ENCODE data around the gene MCF2L.
"Not testable (repeated sequence)": the region's sequence is repeated elsewhere in the genome, so short reads cannot be mapped to it uniquely, and the experiment has no call there.

The MCF2L gene

DNA sequence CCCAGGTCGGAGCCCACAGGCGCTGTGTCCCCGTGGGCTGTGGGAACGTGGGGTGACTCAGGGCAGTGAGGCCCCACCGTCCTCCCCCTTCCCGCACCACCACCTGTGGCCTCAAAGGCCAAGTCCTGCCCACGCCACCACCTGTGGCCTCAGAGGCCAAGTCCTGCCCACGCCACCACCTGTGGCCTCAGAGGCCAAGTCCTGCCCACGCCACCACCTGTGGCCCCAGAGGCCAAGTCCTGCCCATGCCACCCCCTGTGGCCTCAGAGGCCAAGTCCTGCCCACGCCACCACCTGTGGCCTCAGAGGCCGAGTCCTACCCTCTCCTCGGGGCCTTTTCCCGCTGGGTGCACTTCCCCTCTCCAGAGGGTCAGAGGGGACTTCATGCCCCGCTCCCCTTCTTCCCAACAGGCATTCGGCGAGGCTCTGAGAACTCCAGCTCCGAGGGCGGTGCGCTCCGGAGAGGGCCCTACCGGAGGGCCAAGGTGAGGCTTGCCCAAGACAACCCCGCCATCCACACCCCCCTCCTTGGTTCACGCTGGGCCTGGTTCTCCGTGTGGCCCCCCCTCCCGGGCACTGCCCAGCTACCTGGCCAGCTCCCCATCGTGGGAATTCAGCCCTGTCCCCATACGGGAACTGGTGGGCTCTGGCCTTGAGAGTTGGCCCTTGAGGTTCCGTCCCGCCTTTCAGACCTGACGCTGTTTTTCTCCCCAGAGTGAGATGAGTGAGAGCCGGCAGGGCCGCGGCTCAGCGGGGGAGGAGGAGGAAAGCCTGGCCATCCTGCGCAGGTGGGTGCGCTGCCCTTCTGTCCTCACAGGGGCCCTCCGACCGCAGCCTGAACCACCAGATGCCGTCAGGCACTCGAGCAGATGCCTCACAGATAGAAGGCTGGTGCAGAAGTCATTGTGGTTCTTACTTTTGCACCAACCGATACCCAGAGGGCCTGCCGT, 109.2 kb downstream of the MCF2L start:
- Mint-ChIP-seq H3K4me3 (no peak overlapping the region), H3K27ac (no peak overlapping the region), H3K4me1 (ENCODE audit: low read depth) (no peaks in the 10 kb centered on the region), H3K9me3 (ENCODE audit: low read depth) (no peaks in the 10 kb centered on the region), H3K27me3 (no peaks in the 10 kb centered on the region), H3K36me3 (peaks cover under 1% of the 10 kb centered on the region)

DNA sequence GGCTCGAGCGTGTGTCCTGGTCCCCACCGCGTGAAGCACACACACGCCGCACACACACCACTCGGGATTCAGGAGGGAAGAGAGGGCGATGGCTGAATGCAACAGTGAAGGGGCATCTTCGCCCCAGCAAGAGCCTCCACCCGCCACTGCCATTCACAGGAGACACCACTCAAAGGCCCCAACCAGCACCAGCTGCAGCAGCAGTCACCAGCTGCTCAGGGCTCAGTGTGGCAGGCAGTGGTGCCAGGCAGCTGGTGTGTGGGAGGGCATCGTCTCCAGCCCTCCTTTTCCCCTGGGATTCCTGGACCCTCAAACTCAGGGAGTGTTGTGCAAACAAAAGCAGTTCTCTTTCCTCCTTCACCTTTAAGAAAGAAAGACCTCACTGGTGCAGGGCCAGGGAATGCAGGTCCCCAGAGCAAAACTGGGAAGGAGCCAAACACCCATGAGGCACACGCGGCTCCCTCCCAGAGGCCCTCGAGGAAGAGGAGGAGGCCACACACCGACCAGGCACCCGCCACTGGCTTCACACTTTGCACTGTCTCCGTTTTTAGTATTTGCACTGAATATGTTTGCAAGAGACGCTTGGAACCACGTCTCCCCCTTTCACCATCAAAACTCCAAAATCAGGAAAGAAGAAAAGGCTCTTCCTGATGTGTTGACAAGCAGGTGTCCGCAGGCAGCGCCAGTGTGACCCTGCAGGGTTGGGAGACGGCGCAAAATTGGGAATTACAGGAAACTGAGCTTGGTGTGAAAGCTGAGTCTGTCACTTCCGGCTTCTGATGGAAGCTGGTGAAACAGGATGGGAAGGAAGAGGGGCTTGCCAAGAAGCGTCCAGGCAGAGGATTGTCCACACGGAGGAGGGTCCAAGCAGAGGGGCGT, 110.1 kb downstream of the MCF2L start:
- no peaks in the 10 kb centered on the region for H3K36me3 Mint-ChIP-seq
- no peaks in the 10 kb centered on the region for H3K4me1 Mint-ChIP-seq (ENCODE audit: low read depth)
- no peak overlapping the region for H3K27ac Mint-ChIP-seq
- H3K27me3 Mint-ChIP-seq: no peaks in the 10 kb centered on the region
- H3K4me3 Mint-ChIP-seq: no peak overlapping the region
- H3K9me3 Mint-ChIP-seq (ENCODE audit: low read depth): no peaks in the 10 kb centered on the region

DNA sequence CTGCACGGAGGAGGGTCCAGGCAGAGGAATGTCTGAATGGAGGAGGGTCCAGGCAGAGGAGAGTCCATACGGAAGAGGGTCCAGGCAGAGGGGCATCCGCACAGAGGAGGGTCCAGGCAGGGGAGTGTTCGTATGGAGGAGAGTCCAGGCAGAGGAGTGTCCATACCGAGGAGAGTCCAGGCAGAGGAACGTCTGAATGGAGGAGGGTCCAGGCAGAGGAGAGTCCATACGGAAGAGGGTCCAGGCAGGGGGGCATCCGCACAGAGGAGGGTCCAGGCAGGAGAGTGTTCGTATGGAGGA, 110.7 kb downstream of the MCF2L start:
- H3K27me3 Mint-ChIP-seq; H3K4me3 Mint-ChIP-seq; H3K36me3 Mint-ChIP-seq; H3K9me3 Mint-ChIP-seq (ENCODE audit: low read depth); H3K27ac Mint-ChIP-seq; H3K4me1 Mint-ChIP-seq (ENCODE audit: low read depth): not testable (repeated sequence)

DNA sequence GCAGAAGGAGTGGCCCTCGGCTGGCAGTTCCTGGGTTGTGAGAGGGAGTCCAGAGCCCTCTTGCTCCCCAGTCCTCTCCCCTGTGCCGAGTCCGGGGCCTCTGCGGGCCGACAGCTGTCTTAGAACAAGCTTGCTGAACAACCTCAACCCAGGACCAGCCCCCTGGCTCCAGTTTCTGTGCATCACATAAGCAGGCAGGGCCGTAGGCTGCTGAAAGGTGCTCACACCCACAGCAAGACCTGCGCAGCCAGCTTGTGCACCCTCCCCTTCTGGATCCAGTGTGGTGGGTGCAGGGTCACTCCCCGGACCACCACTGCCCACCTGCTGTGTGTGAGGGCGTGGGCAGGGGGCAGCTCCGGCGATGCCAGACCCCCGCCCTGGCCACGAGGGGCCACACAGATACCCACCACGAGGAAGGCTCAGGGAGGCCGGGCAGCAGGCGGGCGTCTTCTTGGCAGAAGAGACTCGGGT, 111.4 kb downstream of the MCF2L start:
- H3K4me1 Mint-ChIP-seq (ENCODE audit: low read depth): no peaks in the 10 kb centered on the region
- no peak overlapping the region for H3K4me3 Mint-ChIP-seq
- H3K27ac Mint-ChIP-seq: no peak overlapping the region
- no peaks in the 10 kb centered on the region for H3K27me3 Mint-ChIP-seq
- no peaks in the 10 kb centered on the region for H3K36me3 Mint-ChIP-seq
- no peaks in the 10 kb centered on the region for H3K9me3 Mint-ChIP-seq (ENCODE audit: low read depth)

DNA sequence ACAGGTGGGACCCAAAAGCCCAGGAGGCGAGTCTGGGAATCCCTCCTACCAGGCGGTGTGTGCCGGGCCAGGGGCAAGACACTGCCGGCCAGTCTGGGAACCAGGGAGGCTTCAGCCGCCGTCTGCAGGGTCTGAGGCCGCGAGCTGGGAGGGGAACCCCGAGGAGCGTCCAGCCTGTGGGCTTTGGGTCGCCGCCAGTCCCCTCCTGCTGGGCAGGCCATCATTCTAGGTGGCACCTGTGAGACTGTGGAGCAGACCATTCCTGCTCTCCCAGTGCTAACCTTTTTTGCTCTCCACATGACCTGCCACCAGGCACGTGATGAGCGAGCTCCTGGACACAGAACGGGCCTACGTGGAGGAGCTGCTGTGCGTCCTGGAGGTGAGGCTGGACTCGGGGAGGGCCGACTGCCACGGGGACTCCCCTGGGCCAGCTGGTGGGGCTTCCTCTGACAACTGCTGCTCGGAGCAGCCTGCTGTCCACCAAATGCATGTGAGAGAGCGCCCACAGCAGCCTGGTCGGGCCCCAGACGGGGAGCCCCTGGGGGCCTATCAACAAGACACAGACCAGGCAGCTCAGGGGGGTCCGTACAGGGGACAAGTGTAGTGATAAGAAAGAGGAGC, 112.0 kb downstream of the MCF2L start:
- no peaks in the 10 kb centered on the region for H3K27me3 Mint-ChIP-seq
- no peaks in the 10 kb centered on the region for H3K4me1 Mint-ChIP-seq (ENCODE audit: low read depth)
- no peak overlapping the region for H3K4me3 Mint-ChIP-seq
- H3K9me3 Mint-ChIP-seq (ENCODE audit: low read depth): no peaks in the 10 kb centered on the region
- no peaks in the 10 kb centered on the region for H3K36me3 Mint-ChIP-seq
- H3K27ac Mint-ChIP-seq: no peak overlapping the region

DNA sequence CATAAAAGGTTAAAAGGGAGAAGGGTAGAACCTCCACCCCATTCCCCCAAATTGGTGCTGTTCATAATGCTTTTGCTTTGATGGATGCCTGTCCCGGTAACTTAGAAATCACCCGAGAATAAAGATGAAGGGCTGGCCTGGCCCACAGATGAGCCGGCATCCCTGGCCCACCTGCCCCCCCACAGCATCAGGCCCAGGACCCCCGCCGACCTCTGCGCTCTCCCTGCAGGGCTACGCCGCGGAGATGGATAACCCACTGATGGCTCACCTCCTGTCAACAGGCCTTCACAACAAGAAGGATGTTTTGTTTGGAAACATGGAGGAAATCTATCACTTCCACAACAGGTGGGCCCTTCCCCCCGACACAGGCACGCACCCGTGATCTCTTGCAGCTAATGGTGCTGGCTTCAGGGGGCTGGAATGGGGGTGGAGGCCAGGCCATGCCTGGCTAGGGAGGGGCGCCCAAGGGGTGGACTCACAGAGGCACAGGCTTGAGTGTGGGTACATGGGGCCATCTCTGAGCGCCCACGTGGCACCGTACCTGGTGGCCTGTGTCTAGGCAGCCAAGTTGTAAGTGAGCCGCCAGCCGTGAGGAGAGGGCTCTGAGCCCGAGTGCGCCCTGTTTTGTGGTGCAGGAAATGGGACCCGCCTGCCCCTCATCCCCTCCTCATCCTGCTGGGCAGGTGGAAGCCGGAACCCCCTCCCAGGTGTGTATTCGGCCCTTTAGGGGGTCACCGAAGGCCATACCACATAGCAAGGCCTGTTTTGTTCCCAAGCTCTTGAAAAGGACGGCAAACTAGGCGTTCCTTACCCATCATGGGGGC, 113.4 kb downstream of the MCF2L start:
- no peaks in the 10 kb centered on the region for H3K27me3 Mint-ChIP-seq
- no peak overlapping the region for H3K4me3 Mint-ChIP-seq
- no peak overlapping the region for H3K27ac Mint-ChIP-seq
- no peaks in the 10 kb centered on the region for H3K36me3 Mint-ChIP-seq
- H3K9me3 Mint-ChIP-seq (ENCODE audit: low read depth): no peaks in the 10 kb centered on the region
- no peaks in the 10 kb centered on the region for H3K4me1 Mint-ChIP-seq (ENCODE audit: low read depth)

DNA sequence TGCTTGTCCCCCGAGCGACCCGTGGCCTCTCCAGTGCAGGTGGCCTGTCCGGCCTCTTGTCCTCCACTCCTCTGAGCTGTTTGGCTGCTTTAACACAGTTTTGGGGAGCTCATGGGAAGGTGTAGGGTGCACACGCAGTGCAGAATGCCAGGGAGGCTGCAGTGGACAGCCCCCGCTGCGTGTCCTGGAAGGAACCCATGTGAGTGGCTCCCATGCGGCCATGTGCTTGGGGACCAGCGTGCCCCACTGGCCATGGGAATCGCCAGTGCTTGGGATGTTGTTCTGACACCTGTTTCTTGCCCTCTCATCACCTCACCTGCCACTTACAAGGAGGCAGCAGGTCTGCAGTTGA, 114.0 kb downstream of the MCF2L start:
- H3K36me3 Mint-ChIP-seq: no peaks in the 10 kb centered on the region
- H3K27me3 Mint-ChIP-seq: no peaks in the 10 kb centered on the region
- no peak overlapping the region for H3K27ac Mint-ChIP-seq
- no peaks in the 10 kb centered on the region for H3K9me3 Mint-ChIP-seq (ENCODE audit: low read depth)
- H3K4me1 Mint-ChIP-seq (ENCODE audit: low read depth): no peaks in the 10 kb centered on the region
- no peak overlapping the region for H3K4me3 Mint-ChIP-seq

DNA sequence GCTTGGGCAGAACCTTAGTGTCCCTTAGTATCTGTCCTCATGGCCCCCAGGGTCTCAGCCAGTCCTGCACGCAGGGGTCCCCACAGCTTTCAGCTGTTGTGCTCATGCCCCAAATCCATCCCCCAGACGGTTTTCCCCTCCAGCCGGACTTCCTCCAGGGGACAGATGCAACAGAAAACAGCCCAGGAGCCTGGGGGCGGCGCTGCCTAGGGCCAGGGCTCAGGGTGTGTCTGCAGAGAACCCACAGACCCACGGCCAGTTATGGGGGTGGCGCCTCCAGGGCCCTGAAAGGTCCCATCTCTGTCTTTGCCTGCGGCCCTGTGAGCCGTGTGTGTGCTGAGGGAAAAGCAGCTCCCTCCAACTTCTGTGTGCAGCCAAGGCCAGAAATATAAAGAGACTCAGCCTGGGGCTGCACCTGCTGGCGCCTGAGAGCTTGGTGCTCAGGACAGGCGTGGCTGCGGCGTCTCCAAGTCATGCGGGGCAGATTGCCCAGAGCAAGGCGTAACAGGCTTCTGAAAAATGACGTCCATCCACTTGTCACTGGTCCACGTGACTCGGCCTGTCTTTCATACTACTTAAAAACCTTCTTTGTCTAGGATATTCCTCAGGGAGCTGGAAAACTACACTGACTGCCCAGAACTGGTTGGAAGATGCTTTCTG, 114.5 kb downstream of the MCF2L start:
- Mint-ChIP-seq H3K4me3 (no peak overlapping the region), H3K36me3 (no peaks in the 10 kb centered on the region), H3K9me3 (ENCODE audit: low read depth) (no peaks in the 10 kb centered on the region), H3K27ac (no peak overlapping the region), H3K4me1 (ENCODE audit: low read depth) (no peaks in the 10 kb centered on the region), H3K27me3 (no peaks in the 10 kb centered on the region)

DNA sequence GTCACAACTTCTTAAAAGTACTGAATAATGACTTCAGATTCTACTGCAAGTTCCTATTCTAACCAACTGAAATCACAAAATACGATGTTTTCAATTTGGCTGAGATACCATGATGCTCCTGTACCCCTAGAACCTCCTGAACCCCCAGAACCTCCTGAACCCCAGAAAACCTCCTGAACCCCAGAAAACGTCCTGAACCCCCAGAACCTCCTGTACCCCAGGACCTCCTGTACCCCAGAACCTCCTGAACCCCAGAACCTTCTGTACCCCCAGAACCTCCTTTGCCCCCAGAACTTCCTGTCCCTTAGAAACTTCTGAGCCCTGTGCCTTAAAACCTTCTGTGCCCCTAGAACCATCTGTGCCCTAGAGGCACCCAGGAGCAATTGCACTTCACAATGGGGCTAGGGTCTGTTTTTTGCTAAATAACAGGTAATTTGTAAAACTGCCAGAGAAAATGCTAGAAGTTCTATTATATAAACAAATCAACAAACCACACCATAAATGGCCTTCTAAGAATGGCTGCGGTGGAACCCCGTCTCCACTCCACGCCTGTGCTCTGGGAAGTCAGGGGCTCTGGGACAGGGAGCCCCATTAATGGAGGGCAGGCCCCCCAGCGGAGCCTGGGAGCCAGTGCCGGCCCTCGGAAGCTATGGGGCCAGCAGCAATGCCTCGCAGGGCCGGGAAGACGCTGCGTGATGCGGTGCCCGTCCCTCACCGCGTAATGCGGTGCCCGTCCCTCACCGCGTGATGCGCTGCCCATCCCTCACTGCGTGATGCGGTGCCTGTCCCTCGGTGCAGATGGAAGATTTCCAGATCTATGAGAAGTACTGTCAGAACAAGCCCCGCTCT, 115.3 kb downstream of the MCF2L start:
- H3K4me1 Mint-ChIP-seq (ENCODE audit: low read depth): no peaks in the 10 kb centered on the region
- H3K4me3 Mint-ChIP-seq: no peak overlapping the region
- no peaks in the 10 kb centered on the region for H3K36me3 Mint-ChIP-seq
- H3K9me3 Mint-ChIP-seq (ENCODE audit: low read depth): no peaks in the 10 kb centered on the region
- H3K27me3 Mint-ChIP-seq: no peaks in the 10 kb centered on the region
- no peak overlapping the region for H3K27ac Mint-ChIP-seq

DNA sequence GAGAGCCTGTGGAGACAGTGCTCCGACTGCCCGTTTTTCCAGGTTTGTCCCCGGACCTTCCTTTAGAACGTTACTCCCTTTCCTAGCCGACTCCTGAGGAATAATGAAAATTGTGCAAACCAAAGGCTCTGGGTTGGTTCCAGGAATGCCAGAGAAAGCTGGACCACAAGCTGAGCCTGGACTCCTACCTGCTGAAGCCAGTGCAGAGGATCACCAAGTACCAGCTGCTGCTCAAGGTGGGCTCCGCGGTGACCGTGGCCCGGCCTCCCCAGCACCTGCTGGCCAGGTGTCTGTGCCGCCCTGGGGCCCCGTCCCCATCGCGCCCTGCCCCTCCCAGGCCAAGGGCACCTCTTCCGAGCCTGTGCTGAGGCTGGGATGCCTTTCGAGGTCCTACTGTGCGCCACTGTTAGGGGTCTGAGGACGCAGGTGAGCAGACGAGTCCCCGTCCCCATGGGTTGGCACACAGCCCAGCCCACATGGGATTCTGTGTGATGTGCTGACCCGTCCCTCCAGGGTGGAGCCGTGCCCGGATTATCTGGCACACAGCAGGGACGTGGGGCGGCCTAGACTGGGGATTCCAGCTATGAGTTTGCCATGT, 116.0 kb downstream of the MCF2L start:
- no peak overlapping the region for H3K27ac Mint-ChIP-seq

DNA sequence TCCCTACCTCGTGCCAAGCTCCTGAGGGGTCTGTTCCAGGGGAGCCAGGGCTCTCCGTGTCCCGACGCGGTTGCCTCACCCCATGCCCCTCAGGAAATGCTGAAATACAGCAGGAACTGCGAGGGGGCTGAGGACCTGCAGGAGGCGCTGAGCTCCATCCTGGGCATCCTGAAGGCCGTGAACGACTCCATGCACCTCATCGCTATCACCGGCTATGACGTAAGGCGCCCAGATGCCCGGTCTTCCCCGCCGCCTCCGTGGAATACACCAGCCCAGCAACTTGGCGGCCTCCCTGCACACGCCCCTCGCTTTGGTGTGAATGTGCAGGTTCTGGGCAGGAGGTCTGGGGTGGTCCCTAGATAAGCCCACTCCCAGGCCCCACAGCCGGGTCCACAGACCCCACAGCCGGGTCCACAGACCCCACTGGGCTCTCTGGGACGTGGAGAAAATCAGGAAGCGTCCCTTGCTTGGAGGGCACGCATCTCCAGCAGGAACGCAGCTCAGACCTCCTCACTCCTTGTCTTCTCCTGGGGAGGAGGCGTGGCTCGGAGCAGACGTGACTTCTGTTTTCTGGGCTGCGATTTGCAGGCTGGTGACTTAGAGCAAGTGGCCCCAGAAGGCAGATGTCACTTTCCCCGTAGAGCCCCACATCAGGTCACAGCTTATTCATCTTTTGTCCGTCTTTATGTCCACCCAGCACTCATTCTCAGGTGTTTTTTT, 117.2 kb downstream of the MCF2L start:
- Mint-ChIP-seq H3K4me3 (no peak overlapping the region), H3K27ac (no peak overlapping the region), H3K36me3 (no peaks in the 10 kb centered on the region), H3K9me3 (ENCODE audit: low read depth) (no peaks in the 10 kb centered on the region), H3K27me3 (no peaks in the 10 kb centered on the region), H3K4me1 (ENCODE audit: low read depth) (no peaks in the 10 kb centered on the region)

More for the DNA sequence above, 116.0 kb downstream of the MCF2L start:
- Mint-ChIP-seq H3K4me1 (ENCODE audit: low read depth) (no peaks in the 10 kb centered on the region), H3K27me3 (no peaks in the 10 kb centered on the region), H3K9me3 (ENCODE audit: low read depth) (no peaks in the 10 kb centered on the region), H3K4me3 (no peak overlapping the region), H3K36me3 (no peaks in the 10 kb centered on the region)

DNA sequence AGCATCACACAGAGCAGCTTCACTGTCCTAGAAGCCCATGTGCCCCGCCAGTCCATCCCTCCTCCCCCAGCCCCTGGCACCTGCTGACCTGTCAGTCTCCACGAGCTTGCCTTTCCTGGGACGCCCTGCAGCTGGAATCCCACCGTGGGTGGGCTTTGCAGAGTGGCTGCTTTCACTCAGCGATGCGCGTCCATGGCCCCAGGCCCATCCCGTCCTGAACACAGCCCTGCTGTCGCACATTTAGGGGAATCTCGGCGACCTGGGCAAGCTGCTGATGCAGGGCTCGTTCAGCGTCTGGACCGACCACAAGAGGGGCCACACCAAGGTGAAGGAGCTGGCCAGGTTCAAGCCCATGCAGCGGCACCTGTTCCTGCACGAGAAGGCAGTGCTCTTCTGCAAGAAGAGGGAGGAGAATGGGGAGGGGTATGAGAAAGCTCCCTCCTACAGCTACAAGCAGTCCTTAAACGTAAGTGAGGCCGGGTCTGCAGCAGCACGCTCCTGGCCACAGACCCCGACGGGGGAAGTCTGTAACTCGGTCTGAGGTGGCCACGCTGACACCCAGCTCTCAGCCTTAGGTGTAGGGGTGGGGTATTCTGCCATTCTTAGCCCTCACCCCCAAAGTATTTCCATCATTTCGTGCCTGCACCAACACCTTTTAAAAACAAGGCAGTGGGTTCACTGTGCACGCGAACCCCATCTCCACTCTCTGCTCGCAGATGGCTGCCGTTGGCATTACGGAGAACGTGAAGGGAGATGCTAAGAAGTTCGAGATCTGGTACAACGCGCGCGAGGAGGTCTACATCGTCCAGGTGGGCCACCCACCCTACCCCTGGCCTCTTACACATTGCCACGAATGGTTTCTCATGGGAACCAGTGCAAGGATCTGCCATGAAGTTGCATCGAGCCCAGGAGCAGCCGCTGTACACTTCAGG, 118.2 kb downstream of the MCF2L start:
- Mint-ChIP-seq H3K4me1 (ENCODE audit: low read depth) (no peaks in the 10 kb centered on the region), H3K36me3 (no peaks in the 10 kb centered on the region), H3K4me3 (no peak overlapping the region), H3K27me3 (no peaks in the 10 kb centered on the region), H3K27ac (no peak overlapping the region), H3K9me3 (ENCODE audit: low read depth) (no peaks in the 10 kb centered on the region)
